Activated B cell treated with CpG ODN at 0.5 μM for 24 hours (primary cell): ENCODE data around the gene SRSF7. TPM values are rescaled to one million over a fixed set of nuclear protein-coding genes. Genes with fewer than 3 reads are reported as not detected.
"Not testable (repeated sequence)": the region's sequence is repeated elsewhere in the genome, so short reads cannot be mapped to it uniquely, and the experiment has no call there.

Source experiments
- ATAC-seq: fragments of 200-7000 bp; cut with Tn5 transposase; one replicate; pipeline ENCODE4 v1.10.0; 2021; ENCODE audit warnings: low read depth, mild to moderate bottlenecking, moderate library complexity
- CTCF ChIA-PET: fragments of 350-600 bp; sonication (Branson Sonifier 250); formaldehyde crosslinking; loops from one replicate; lab custom pipeline; 2021; ENCODE audit warnings: antibody characterized with exemption; lab: Charles Lee
- POLR2A ChIA-PET: fragments of 350-600 bp; sonication (Branson Sonifier 250); formaldehyde crosslinking; loops from one replicate; lab custom pipeline; 2021; ENCODE audit warnings: antibody characterized with exemption; lab: Charles Lee
- DNase-seq: peaks from one replicate; pipeline ENCODE4 v3.0.0; 2022
- H3K27ac Mint-ChIP-seq: one replicate; pipeline ENCODE4 v1.8.0; 2020; ENCODE audit warnings: mixed read lengths
- H3K27me3 Mint-ChIP-seq: one replicate; pipeline ENCODE4 v1.8.0; 2021; ENCODE audit warnings: mixed read lengths
- H3K36me3 Mint-ChIP-seq: one replicate; pipeline ENCODE4 v1.8.0; 2021; ENCODE audit warnings: low read depth, mixed read lengths
- H3K4me1 Mint-ChIP-seq: one replicate; pipeline ENCODE4 v1.8.0; 2021; ENCODE audit warnings: mixed read lengths
- H3K4me3 Mint-ChIP-seq: one replicate; pipeline ENCODE4 v1.8.0; 2020; ENCODE audit warnings: mild to moderate bottlenecking, mixed read lengths
- H3K9me3 Mint-ChIP-seq: one replicate; pipeline ENCODE4 v1.8.0; 2020; ENCODE audit warnings: mixed read lengths
- intact Hi-C: fragments of 100-400 bp; cut with micrococcal nuclease; formaldehyde crosslinking; loops from one replicate; pipeline ENCODE4 v1.15.1; 2024
- total RNA-seq: library from RNA; stranded (reverse); gene quantifications from 2 replicates; pipeline ENCODE4 v1.2.3, GENCODE V29; 2022
- TF ChIP-seq, protein P1 (sequence below): fragments of 200-600 bp; IDR thresholded peaks from one replicate; pipeline ENCODE4 v1.8.0; 2022; ENCODE audit warnings: antibody characterized with exemption, mild to moderate bottlenecking

Gene SRSF7
- total RNA-seq, 1 donor from 2014 or later = 247 TPM

DNA sequence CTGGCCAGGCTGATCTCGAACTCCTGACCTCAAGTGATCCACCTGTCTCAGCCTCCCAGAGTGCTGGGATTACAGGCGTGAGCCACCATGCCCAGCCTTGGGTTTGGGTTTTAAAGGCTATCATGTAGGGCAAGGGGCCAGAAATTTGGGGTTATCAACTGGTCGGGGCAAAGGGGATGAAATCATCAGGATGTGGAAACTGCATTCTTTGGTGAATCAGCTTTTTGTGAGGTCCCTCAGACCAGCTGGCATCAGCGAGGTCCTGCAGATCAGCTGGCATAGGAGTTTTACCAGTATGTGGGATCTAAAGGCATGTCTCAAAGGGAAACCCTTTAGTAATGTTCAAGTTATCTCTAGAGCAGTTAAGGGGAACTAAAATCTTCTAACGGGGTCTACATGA, 20.5 kb upstream of the SRSF7 start:
- Mint-ChIP-seq H3K27me3 (peaks cover 7% of the 10 kb centered on the region), H3K36me3 (no peaks in the 10 kb centered on the region), H3K4me3 (no peak overlapping the region), H3K4me1 (no peaks in the 10 kb centered on the region), H3K9me3 (no peaks in the 10 kb centered on the region), H3K27ac (no peak overlapping the region)
- CTCF ChIA-PET = no interaction called here
- POLR2A ChIA-PET = interaction anchor here (0.7 kb wide), 1 partner anchor 156 kb away, joined by 8 read pairs; no protein-coding TSS in a partner anchor
- TF ChIP-seq, protein P1, sequence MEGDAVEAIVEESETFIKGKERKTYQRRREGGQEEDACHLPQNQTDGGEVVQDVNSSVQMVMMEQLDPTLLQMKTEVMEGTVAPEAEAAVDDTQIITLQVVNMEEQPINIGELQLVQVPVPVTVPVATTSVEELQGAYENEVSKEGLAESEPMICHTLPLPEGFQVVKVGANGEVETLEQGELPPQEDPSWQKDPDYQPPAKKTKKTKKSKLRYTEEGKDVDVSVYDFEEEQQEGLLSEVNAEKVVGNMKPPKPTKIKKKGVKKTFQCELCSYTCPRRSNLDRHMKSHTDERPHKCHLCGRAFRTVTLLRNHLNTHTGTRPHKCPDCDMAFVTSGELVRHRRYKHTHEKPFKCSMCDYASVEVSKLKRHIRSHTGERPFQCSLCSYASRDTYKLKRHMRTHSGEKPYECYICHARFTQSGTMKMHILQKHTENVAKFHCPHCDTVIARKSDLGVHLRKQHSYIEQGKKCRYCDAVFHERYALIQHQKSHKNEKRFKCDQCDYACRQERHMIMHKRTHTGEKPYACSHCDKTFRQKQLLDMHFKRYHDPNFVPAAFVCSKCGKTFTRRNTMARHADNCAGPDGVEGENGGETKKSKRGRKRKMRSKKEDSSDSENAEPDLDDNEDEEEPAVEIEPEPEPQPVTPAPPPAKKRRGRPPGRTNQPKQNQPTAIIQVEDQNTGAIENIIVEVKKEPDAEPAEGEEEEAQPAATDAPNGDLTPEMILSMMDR = no peak
- intact Hi-C loops = no loop called here
- no peak for DNase-seq
- ATAC-seq = no peak

DNA sequence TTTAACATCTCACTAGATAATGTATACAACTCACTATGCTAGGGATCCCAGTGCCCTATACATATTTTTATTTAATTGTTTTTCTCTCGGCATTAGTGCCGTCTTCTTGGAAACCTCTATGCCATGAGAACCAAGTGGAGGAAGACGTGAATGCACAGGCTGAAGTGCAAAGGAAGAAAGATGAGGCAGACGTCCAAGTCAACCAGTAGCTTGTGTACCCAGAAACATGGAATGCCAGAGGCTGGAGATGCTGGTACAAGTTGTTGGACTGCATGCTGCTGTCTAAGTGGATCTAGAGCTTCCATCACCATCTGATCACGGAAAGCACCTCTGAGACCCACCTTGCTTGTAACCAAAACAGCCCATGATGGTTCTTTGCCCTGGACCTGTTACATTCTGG, 14.4 kb upstream of the SRSF7 start:
- no peaks in the 10 kb centered on the region for H3K36me3 Mint-ChIP-seq
- no peaks in the 10 kb centered on the region for H3K9me3 Mint-ChIP-seq
- intact Hi-C loops = no loop called here
- POLR2A ChIA-PET = interaction anchor here (2.0 kb wide), 1 partner anchor 14 kb away, joined by 7 read pairs; the partner anchor contains the start of gene SRSF7
- no peak for DNase-seq
- H3K4me1 Mint-ChIP-seq = no peaks in the 10 kb centered on the region
- TF ChIP-seq, protein P1 = no peak
- H3K27ac Mint-ChIP-seq = no peak overlapping the region
- ATAC-seq = no peak
- CTCF ChIA-PET = no interaction called here
- H3K27me3 Mint-ChIP-seq = no peaks in the 10 kb centered on the region
- H3K4me3 Mint-ChIP-seq = no peak overlapping the region

DNA sequence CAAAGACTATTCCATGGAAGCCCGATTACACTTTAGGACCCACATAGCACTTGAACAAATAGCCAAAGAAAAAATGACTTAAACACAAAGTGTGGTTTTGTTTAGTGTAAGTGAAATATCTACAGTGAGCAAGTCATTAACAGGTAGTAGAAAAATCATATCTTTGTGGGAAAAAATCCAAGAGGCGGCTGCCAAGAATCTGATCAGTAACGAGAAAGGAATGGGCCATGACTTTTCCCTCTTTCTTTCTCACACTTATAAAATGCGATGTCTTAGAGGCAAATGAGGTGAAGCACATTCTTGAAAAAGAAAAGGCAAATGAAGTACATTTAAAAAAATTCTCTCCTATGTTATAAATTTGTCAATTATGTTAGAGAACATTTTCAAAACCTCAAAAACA, 14.0 kb upstream of the SRSF7 start:
- intact Hi-C loops = no loop called here
- POLR2A ChIA-PET = no interaction called here
- no peak for DNase-seq
- no peak overlapping the region for H3K4me3 Mint-ChIP-seq
- H3K4me1 Mint-ChIP-seq = no peaks in the 10 kb centered on the region
- H3K36me3 Mint-ChIP-seq = no peaks in the 10 kb centered on the region
- no peak overlapping the region for H3K27ac Mint-ChIP-seq
- H3K9me3 Mint-ChIP-seq = no peaks in the 10 kb centered on the region
- ATAC-seq = no peak
- CTCF ChIA-PET = no interaction called here
- H3K27me3 Mint-ChIP-seq = no peaks in the 10 kb centered on the region
- TF ChIP-seq, protein P1 = no peak

GRCh38 chr2:38763728-38764127, 12.6 kb upstream of the SRSF7 start:
- Mint-ChIP-seq H3K27ac (no peak overlapping the region), H3K9me3 (no peaks in the 10 kb centered on the region), H3K27me3 (no peaks in the 10 kb centered on the region), H3K36me3 (no peaks in the 10 kb centered on the region), H3K4me3 (no peak overlapping the region), H3K4me1 (no peaks in the 10 kb centered on the region)
- ChIA-PET CTCF (no interaction called here), POLR2A (interaction anchor here (1.6 kb wide), 1 partner anchor 13 kb away, joined by 6 read pairs; the partner anchor contains the start of gene SRSF7)
- DNase-seq = no peak
- TF ChIP-seq, protein P1 = no peak
- no peak for ATAC-seq
- intact Hi-C loops = no loop called here

DNA sequence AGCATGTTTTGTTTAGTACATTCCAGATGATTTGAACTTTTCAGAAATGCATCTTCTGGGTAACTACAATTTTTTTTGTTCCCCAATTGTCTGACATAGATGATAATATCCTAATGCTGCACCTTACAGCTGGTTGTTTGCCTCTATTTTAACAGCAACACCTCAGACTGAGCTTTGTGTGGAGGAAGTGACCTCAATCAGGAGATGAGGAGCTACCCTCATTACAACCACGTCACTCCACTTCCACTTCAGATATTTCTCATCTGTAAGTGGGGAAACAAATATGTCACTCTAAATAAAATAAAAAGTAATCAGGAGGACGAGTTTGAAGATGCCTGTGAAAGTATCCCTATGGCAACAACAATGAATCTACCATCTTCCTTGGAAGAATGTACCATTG, 12.1 kb upstream of the SRSF7 start:
- intact Hi-C loops = no loop called here
- ChIA-PET CTCF (no interaction called here), POLR2A (interaction anchor here (1.6 kb wide), 1 partner anchor 12 kb away, joined by 6 read pairs; the partner anchor contains the start of gene SRSF7)
- DNase-seq (no peak), ATAC-seq (no peak)
- TF ChIP-seq, protein P1 = no peak
- Mint-ChIP-seq H3K27ac (no peak overlapping the region), H3K9me3 (no peaks in the 10 kb centered on the region), H3K27me3 (no peaks in the 10 kb centered on the region), H3K4me1 (no peaks in the 10 kb centered on the region), H3K4me3 (no peak overlapping the region), H3K36me3 (no peaks in the 10 kb centered on the region)

GRCh38 chr2:38755891-38756290, 4.7 kb upstream of the SRSF7 start:
- H3K36me3 Mint-ChIP-seq, H3K9me3 Mint-ChIP-seq, H3K4me3 Mint-ChIP-seq, ATAC-seq, H3K27ac Mint-ChIP-seq, intact Hi-C loops, H3K27me3 Mint-ChIP-seq, DNase-seq, CTCF ChIA-PET: not testable (repeated sequence)
- POLR2A ChIA-PET = interaction anchor here (0.6 kb wide), 1 partner anchor 639 kb away, joined by 4 read pairs; no protein-coding TSS in a partner anchor
- peaks cover 21% of the 10 kb centered on the region for H3K4me1 Mint-ChIP-seq
